GM21515 (cell line): ENCODE data around the gene RBM48.
"Not testable (repeated sequence)": the region's sequence is repeated elsewhere in the genome, so short reads cannot be mapped to it uniquely, and the experiment has no call there.

Experiments used
- ATAC-seq: cut with Tn5 transposase; IDR thresholded peaks from one replicate; pipeline ENCODE4 v1.9.1; 2021; ENCODE audit not compliant: unreplicated experiment

RBM48 gene

DNA sequence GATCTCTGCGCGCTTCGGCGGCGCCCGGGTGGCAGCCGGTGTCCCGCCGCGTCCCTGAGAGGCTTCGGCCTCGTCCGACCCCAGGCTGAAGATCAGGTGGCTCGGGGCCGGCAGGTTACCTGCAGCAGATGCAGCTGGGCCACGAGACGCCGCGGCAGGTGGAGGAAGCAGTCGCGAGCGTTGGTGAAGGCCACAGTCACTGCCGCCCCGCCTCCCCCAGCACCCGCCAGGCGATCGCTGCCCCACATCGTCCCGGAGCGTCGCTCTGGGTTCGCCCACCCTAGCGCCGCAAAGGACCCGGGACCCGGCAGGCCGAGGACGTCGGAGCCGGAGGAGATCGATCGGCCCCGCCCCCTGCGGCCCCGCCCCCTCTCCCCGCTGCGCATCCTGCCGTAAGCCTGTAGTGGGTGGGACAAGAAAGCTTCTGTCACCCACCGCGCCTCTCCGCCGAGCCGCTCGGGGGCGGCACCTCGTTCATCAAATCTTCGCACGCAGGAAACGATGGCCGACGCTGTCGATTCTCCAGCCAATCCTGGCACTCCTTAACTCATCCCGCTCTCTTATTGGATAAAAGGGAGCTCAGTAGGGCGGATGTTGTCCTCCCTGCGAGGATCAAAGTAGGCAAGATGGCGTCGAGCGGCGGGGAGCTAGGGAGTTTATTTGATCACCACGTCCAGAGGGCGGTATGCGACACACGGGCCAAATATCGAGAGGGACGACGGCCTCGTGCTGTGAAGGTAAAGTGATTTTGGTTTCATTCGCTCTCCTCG lies at the start of gene RBM48, which contains the start of gene PEX1:
TSS of gene RBM48 (plus strand) at position 608 of the 770 bp plus-strand sequence. CDS start at position 627, 19 bp downstream.
TSS of gene PEX1 (minus strand) at position 333 of the 770 bp plus-strand sequence. CDS start at position 248, 85 bp downstream.
- ATAC-seq, result peak; percentile 94

DNA sequence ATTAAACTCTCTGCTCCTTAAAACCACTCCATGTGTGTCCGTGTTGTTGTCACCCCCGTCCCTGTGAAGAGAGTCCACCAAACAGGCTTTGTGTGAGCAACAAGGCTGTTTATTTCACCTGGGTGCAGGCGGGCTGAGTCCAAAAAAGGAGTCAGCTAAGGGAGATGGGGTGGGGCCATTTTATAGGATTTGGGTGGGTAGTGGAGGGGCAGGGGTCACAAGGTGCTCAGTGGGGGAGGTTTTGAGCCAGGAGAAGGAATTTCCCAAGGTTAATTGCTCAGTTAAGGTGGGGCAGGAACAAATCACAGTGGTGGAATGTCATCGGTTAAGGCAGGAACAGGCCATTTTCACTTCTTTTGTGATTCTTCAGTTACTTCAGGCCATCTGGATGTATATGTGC lies 49.4 kb upstream of the RBM48 start:
- not testable (repeated sequence) for ATAC-seq

- not testable (repeated sequence) for ATAC-seq
These were observed 45.0 kb upstream of the RBM48 start for GRCh38 chr7:92483624-92484023.

GRCh38 chr7:92484226-92484625 lies 44.4 kb upstream of the RBM48 start:
- not testable (repeated sequence) for ATAC-seq

DNA sequence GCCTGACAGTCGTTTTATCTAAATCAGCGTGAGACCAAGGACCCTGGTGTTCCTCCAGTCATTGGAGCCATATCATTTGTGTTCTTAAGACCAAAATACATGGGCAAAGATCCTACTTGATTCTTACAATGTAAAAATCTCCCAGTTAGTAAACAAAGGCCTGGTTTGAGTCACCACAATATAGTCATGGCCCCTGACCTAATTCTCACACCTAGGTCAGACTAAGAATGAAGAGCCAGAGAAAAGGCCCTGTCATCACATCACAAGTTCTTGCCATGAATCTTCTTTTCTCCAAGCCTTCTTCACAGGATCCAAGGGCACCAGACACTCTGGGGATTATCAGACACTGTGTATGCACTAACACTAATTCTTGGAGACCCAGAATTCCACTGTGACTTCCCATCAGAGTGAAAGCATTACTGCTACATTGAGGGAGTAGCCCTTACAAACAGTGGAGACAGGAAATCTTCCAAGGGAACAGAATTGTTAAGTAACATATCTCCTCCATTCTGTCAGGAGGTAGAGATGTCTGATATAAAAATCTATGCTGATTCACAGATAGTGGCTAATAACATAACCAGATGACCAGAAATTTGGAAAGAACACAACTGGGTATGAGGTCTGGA lies 43.2 kb upstream of the RBM48 start:
- ATAC-seq, result no peak

DNA sequence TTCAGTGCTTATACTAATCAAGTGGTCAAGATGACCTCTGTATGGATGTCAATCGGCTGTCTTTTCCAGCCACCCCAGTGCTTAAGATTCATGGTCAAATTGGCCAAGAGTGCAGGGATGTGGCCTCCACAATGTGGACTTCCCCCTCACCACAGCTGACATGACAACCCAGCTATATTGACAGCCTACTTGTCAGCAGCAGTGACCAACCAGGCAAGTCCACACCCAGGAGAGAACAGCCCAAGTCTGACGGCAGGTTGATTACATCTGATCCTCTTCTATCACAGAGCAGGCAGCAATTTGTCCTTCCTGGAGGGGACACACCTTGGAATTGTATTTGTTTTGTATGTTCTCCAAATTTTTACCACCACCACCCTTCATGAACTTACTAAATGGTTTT lies 42.6 kb upstream of the RBM48 start:
- no peak for ATAC-seq

GRCh38 chr7:92487804-92488203 lies 40.8 kb upstream of the RBM48 start:
- ATAC-seq, result no peak

DNA sequence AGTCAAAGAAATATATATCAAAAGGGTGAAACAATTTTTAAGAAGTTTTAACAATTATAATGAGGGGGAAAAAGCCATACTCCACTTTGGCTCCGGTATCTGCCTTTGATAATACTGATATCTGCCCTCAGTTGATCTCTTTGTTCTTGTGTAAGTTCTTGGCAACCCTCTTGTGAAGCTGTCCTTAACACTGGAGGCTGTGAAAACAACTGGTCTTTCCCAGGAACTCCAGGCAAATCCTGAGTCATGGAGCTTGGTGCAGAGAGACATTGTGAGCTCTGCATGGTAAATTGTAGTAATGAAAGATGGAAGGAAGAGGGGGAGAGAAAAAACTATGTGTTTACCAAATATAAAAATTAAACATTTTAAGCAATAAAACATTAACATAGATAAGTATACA lies 39.0 kb upstream of the RBM48 start:
- ATAC-seq, result no peak

- ATAC-seq, result no peak
These were observed 31.7 kb upstream of the RBM48 start for GRCh38 chr7:92496876-92497275.

GRCh38 chr7:92498557-92498956 lies 30.0 kb upstream of the RBM48 start:
- ATAC-seq, result no peak

DNA sequence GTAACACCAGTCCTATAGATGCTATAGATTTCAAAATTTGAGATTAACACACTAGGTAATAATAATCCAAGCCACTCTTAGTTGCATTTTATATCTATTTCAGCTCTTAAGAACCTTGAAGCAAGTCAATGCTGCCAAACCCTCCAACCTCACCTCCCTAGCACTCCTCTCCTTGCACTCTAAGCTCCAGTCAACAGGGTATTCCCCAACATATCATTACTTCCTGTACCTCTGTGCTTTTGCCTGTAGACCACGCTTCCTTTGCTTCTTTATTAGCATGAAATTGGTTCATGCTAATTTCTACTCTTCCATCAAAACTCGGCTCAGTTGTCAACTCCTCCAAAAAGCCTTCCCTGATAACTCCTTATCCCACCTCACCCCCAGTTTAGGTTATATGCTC lies 24.8 kb upstream of the RBM48 start:
- ATAC-seq, result no peak

GRCh38 chr7:92504563-92504962 lies 24.0 kb upstream of the RBM48 start:
- no peak for ATAC-seq

DNA sequence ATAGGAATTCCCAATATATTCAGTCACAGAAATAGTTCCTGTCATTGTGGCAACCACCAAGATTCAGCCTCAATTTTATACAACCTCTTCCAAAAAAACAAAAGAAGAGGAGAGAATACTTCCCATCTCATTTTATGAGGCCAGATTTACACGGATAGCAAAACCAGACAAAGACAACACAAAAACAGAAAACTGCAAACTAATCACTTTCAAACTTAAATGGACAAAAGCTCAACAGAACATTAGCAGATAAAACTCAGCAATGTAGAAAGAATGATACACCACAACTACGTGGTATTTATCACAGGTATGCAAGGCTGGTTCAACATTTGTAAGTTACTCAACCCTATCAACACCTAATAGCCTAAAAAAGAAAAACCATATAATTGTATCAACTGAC lies 22.2 kb upstream of the RBM48 start:
- ATAC-seq, result no peak

DNA sequence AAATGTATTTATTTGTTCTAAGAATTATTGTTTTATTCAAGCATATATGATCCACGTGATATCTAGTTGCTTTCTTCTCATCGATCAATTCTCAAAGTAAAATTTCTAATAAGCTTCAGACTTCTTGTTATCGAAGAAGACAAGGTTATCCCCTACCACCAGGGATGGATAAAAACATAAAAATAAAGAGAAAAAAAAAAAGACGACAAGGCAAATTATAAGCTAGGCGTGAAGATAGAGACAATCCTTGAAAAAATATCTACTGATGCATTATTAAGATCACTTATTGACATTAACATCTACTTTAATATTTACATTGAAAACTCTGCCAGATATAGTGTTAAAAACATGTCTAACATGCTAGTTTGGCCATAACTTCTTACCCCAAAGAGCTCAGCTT lies 19.6 kb upstream of the RBM48 start:
- ATAC-seq, result no peak

DNA sequence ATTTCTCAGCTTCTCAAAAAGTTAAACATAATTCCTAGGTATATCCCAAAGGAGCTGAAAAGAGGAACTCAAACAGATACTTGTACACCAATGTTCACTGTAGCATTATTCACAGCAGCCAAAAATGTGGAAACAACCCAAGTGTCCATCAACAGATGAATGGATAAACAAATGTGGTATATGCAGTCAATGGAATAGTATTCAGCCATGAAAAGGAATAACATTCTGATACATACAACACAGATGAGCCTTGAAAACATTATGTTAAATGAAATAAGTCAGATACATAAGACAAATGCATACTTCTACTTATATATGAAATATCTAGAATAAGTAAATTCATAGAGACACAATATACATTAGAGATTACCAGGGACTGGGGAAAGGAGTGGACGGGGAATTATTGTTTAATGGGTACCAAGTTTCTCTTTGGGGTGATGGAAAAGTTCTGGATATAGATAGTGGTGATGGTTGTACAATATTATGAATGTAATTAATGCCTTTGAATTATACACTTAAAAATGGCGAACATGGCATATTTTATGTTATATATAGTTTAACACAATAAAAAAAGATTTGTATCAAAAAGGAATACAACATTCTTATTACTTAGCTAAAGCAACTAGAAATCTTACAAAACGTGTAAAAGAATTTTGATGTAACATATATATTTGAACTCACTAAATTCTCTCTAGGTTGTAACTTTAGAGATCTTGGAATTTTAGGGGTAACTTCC lies 15.3 kb upstream of the RBM48 start:
- no peak for ATAC-seq

GRCh38 chr7:92517631-92518030 lies 11.0 kb upstream of the RBM48 start:
- no peak for ATAC-seq

- no peak for ATAC-seq
These were observed 8.6 kb upstream of the RBM48 start for GRCh38 chr7:92520024-92520423.

GRCh38 chr7:92523110-92523509 lies 5.5 kb upstream of the RBM48 start:
- no peak for ATAC-seq

- ATAC-seq, result peak; percentile 36
These were observed 1.1 kb upstream of the RBM48 start for GRCh38 chr7:92527300-92528187.

- ATAC-seq, result peak; percentile 6
These were observed 316 bp downstream of the RBM48 start for GRCh38 chr7:92528958-92529264.

DNA sequence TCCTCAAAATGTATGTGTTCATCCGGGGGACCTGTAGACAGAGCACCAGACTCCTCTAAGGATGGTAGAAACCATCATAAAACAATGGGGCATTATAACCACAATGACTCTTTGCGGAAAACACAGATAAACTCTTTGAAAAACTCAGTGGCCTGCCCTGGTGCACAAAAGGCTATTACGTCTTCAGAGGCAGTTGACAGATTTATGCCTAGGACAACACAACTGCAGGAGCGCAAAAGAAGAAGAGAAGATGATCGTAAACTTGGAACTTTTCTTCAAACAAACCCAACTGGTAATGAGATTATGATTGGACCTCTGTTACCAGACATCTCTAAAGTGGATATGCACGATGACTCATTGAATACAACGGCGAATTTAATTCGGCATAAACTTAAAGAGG lies 6.0 kb downstream of the RBM48 start:
- ATAC-seq, result no peak
